Measurements from ENCODE around the gene KSR2. TPM values are rescaled to one million over a fixed set of nuclear protein-coding genes. Genes with fewer than 3 reads are reported as not detected.

The KSR2 gene
- total RNA-seq, 1 donor from 2014 or later: 0.30 TPM

DNA sequence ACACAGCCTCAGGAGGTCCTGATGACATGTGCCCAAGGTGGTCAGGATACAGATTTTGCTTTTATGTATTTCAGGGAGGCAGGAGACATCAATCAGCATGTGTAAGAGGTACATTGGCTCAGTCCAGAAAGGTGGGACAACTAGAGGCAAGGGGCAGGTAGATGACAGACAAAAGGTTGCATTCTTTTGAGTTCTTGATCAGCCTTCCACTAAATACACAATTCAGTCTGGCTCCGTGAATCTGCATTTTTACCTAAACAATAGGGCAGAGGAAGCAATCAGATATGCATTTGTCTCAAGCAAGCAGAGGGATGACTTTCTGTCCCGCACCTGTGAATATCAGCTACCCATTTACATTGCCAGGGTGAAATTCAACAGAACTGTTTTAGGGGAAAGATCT lies 178.6 kb downstream of the KSR2 start:
- H3K36me3 Mint-ChIP-seq: no peaks in the 10 kb centered on the region
- no peaks in the 10 kb centered on the region for H3K9me3 Mint-ChIP-seq
- no peak overlapping the region for H3K4me3 ChIP-seq
- H3K36me3 ChIP-seq: no peaks in the 10 kb centered on the region
- no peak overlapping the region for H3K9ac ChIP-seq
- H3K27me3 ChIP-seq: no peaks in the 10 kb centered on the region
- H3K79me2 ChIP-seq (ENCODE audit: low read depth): no peaks in the 10 kb centered on the region
- no peak for DNase-seq (ENCODE audit: low spot score)
- no peaks in the 10 kb centered on the region for H3K4me1 Mint-ChIP-seq
- H3K4me2 ChIP-seq: no peak overlapping the region
- H3K27ac ChIP-seq: no peak overlapping the region
- H3K4me3 Mint-ChIP-seq: no peak overlapping the region
- H3K4me1 ChIP-seq: no peaks in the 10 kb centered on the region
- H2AFZ ChIP-seq (replicated peaks): no peak overlapping the region
- peaks cover 14% of the 10 kb centered on the region for H3F3A ChIP-seq (ENCODE audit: low read depth)
- TF ChIP-seq, protein P1, sequence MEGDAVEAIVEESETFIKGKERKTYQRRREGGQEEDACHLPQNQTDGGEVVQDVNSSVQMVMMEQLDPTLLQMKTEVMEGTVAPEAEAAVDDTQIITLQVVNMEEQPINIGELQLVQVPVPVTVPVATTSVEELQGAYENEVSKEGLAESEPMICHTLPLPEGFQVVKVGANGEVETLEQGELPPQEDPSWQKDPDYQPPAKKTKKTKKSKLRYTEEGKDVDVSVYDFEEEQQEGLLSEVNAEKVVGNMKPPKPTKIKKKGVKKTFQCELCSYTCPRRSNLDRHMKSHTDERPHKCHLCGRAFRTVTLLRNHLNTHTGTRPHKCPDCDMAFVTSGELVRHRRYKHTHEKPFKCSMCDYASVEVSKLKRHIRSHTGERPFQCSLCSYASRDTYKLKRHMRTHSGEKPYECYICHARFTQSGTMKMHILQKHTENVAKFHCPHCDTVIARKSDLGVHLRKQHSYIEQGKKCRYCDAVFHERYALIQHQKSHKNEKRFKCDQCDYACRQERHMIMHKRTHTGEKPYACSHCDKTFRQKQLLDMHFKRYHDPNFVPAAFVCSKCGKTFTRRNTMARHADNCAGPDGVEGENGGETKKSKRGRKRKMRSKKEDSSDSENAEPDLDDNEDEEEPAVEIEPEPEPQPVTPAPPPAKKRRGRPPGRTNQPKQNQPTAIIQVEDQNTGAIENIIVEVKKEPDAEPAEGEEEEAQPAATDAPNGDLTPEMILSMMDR (IDR thresholded peaks at IDR 0.05): no peak
- TF ChIP-seq EZH2 (IDR thresholded peaks at IDR 0.05): no peak
- TF ChIP-seq EZH2phosphoT487 (IDR thresholded peaks at IDR 0.05): no peak
- H3K27me3 Mint-ChIP-seq (ENCODE audit: insufficient read depth, low read depth): peaks cover 2% of the 10 kb centered on the region
- no peaks in the 10 kb centered on the region for H3K9me3 ChIP-seq (ENCODE audit: low read depth)
- H4K20me1 ChIP-seq (ENCODE audit: low read depth): no peaks in the 10 kb centered on the region
- no peak overlapping the region for H3K27ac Mint-ChIP-seq

DNA sequence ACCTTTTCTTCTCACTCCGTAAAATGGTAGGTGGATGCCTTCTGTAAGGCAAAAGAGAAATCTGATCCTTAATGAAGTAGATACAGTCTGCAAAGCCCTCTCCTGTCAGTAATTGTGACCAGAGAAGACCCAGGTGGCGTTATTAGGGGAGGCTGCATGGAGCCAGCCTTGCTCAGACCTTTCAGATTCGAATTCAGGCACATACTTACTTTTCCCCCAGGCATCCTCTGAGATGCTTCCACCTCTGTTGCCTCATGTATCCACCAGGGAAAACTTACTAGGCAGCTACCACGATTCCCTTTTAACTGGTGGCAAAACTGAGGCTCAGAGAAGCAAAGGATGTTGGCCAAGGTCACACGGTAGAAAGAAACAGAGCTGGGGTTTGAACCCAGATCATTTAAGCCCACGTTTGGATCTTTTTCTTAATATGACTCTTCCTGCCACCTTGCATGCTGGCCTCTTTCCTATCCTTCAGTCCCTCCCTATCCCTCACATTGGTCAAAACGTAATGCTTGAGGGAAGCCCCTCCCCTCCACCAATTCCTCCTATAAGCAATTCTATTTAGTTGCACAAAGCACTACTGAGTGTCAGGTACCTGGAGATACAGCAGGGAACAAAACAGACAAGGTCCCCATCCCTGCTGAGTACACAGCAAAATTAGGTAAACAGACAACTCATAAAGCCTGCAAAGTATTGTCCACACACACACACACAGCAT lies 179.4 kb downstream of the KSR2 start:
- no peak for DNase-seq (ENCODE audit: low spot score)
- Histone ChIP-seq H3K4me3 (no peak overlapping the region), H3K9ac (no peak overlapping the region), H3K27me3 (no peaks in the 10 kb centered on the region), H3K79me2 (ENCODE audit: low read depth) (no peaks in the 10 kb centered on the region), H3K27ac (no peak overlapping the region), H3K36me3 (no peaks in the 10 kb centered on the region), H3K4me1 (no peaks in the 10 kb centered on the region), H4K20me1 (ENCODE audit: low read depth) (no peaks in the 10 kb centered on the region), H3F3A (ENCODE audit: low read depth) (peaks cover 10% of the 10 kb centered on the region), H3K9me3 (ENCODE audit: low read depth) (no peaks in the 10 kb centered on the region), H2AFZ (replicated peaks) (no peak overlapping the region), H3K4me2 (no peak overlapping the region)
- Mint-ChIP-seq H3K9me3 (peaks cover 2% of the 10 kb centered on the region), H3K4me3 (no peak overlapping the region), H3K4me1 (no peaks in the 10 kb centered on the region), H3K36me3 (no peaks in the 10 kb centered on the region), H3K27me3 (ENCODE audit: insufficient read depth, low read depth) (peaks cover 4% of the 10 kb centered on the region), H3K27ac (no peak overlapping the region)
- TF ChIP-seq, protein P1 (IDR thresholded peaks at IDR 0.05): no peak
- TF ChIP-seq EZH2 (IDR thresholded peaks at IDR 0.05): no peak

DNA sequence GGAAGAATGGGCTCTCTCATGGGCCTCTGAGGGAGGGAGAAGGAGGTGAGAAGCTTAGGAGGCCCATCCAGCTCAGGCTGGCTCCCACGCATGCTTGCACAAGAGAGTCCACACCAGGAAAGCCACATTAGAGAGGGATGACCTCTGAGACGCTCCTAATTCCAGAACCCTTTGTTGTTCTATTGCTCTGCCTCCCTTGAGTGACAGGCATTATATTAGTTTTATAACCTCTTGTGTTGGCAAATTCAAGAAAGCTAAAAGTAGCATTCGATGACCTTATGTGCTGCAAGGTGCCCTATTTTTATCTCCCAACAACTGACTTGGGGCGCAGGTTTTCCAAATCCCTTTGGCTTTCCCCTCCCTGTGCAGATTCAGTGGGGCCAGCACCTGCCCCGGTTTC lies 190.1 kb downstream of the KSR2 start:
- Mint-ChIP-seq H3K36me3 (no peaks in the 10 kb centered on the region), H3K4me3 (no peak overlapping the region), H3K27ac (no peak overlapping the region), H3K27me3 (ENCODE audit: insufficient read depth, low read depth) (peaks cover 6% of the 10 kb centered on the region), H3K9me3 (no peaks in the 10 kb centered on the region), H3K4me1 (peaks cover 4% of the 10 kb centered on the region)
- Histone ChIP-seq H4K20me1 (ENCODE audit: low read depth) (no peaks in the 10 kb centered on the region), H3K4me2 (no peak overlapping the region), H3K79me2 (ENCODE audit: low read depth) (no peaks in the 10 kb centered on the region), H3F3A (ENCODE audit: low read depth) (no peaks in the 10 kb centered on the region), H3K27me3 (no peaks in the 10 kb centered on the region), H2AFZ (replicated peaks) (no peak overlapping the region), H3K36me3 (no peaks in the 10 kb centered on the region), H3K4me3 (no peak overlapping the region), H3K4me1 (no peaks in the 10 kb centered on the region), H3K9me3 (ENCODE audit: low read depth) (no peaks in the 10 kb centered on the region), H3K27ac (no peak overlapping the region), H3K9ac (no peak overlapping the region)
- DNase-seq (ENCODE audit: low spot score): no peak
- no peak for TF ChIP-seq EZH2 (IDR thresholded peaks at IDR 0.05)
- TF ChIP-seq, protein P1 (IDR thresholded peaks at IDR 0.05): no peak
- no peak for TF ChIP-seq EZH2phosphoT487 (IDR thresholded peaks at IDR 0.05)
